Gastroesophageal sphincter (tissue), 4 donors: Measurements from ENCODE around the gene ZBTB7A. TPM values are rescaled to one million over a fixed set of nuclear protein-coding genes. Genes with fewer than 3 reads are reported as not detected.

ENCODE experiments used
- ATAC-seq: fragments of 150-250 bp; one replicate; pipeline ENCODE4 v1.9.1; 2016; ENCODE audit warnings: mild to moderate bottlenecking, moderate library complexity
- H3K27ac ChIP-seq, 4 donors: fragments of 200-600 bp; sonication (generic) in 3 of 4; 1 replicate in 3 of 4; 2 replicates in 1 of 4; pipeline ENCODE4 v1.5.1; 2016 to 2019
- H3K27me3 ChIP-seq: fragments of 200-600 bp; sonication (generic); one replicate; pipeline ENCODE4 v1.5.1; 2019
- H3K36me3 ChIP-seq, 2 donors: fragments of 200-600 bp; sonication (generic); one replicate each; pipeline ENCODE4 v1.5.1; 2019; ENCODE audit warnings: control low read depth in 1 of 2
- H3K4me1 ChIP-seq, 3 donors: fragments of 200-600 bp; sonication (generic); 1 replicate in 2 of 3; 2 replicates in 1 of 3; pipeline ENCODE4 v1.5.1; 2016 to 2019; ENCODE audit warnings: control low read depth in 2 of 3
- H3K4me3 ChIP-seq, 2 donors: fragments of 200-600 bp; sonication (generic); one replicate each; pipeline ENCODE4 v1.5.1; 2019; ENCODE audit warnings: mild to moderate bottlenecking in 1 of 2, moderate library complexity in 1 of 2
- H3K9me3 ChIP-seq, 3 donors: fragments of 200-600 bp; sonication (generic); one replicate each; pipeline ENCODE4 v1.5.1; 2017 to 2019; ENCODE audit warnings: control low read depth in 2 of 3
- EP300 ChIP-seq: sonication (generic); formaldehyde crosslinking; IDR thresholded peaks from one replicate; pipeline ENCODE4 v1.6.1; 2017; ENCODE audit warnings: antibody characterized with exemption, mild to moderate bottlenecking
- POLR2A ChIP-seq, 2 donors: fragments of 450-650 bp; IDR thresholded peaks; one replicate each; pipeline ENCODE4 v1.6.1; 2017; ENCODE audit warnings: antibody characterized with exemption in 2 of 2, mild to moderate bottlenecking in 2 of 2, moderate library complexity in 1 of 2
- POLR2AphosphoS5 ChIP-seq: sonication (generic); formaldehyde crosslinking; IDR thresholded peaks from one replicate; pipeline ENCODE4 v1.6.1; 2017; ENCODE audit warnings: antibody characterized with exemption
- WGBS, 2 donors: methylation state at CpG; one replicate each; pipeline ENCODE4 v1.1.5; 2018; ENCODE audit warnings: low coverage in 1 of 2; 5-methylcytosine and 5-hydroxymethylcytosine counted together
- total RNA-seq, 4 donors: library from RNA; depleted of rRNA; stranded (reverse); fragments of >200 nt; gene quantifications; one replicate each; pipeline ENCODE4 v1.1.0, GENCODE V29; 2016
- TF ChIP-seq, protein P1 (sequence below), 4 experiments: fragments of 200-600 bp in 2 of 4; fragments of 450-650 bp in 2 of 4; sonication (generic) in 1 of 4; IDR thresholded peaks; one replicate each; pipeline ENCODE4 v1.5.1; 2017 to 2019; ENCODE audit warnings: antibody characterized with exemption in 4 of 4, mild to moderate bottlenecking in 2 of 4, moderate library complexity in 2 of 4

The ZBTB7A gene
- total RNA-seq, 4 donors from 2014 or later = 65.6 to 122 (median 82.4) TPM

- peaks cover 5 to 94% (median 59%) of the 10 kb centered on the region in 3 donors for H3K4me1 ChIP-seq
- H3K27me3 ChIP-seq = no peaks in the 10 kb centered on the region
- no peaks in the 10 kb centered on the region for H3K9me3 ChIP-seq
- peak overlapping the region; percentile 3 to 72 for H3K4me3 ChIP-seq
- TF ChIP-seq, protein P1, sequence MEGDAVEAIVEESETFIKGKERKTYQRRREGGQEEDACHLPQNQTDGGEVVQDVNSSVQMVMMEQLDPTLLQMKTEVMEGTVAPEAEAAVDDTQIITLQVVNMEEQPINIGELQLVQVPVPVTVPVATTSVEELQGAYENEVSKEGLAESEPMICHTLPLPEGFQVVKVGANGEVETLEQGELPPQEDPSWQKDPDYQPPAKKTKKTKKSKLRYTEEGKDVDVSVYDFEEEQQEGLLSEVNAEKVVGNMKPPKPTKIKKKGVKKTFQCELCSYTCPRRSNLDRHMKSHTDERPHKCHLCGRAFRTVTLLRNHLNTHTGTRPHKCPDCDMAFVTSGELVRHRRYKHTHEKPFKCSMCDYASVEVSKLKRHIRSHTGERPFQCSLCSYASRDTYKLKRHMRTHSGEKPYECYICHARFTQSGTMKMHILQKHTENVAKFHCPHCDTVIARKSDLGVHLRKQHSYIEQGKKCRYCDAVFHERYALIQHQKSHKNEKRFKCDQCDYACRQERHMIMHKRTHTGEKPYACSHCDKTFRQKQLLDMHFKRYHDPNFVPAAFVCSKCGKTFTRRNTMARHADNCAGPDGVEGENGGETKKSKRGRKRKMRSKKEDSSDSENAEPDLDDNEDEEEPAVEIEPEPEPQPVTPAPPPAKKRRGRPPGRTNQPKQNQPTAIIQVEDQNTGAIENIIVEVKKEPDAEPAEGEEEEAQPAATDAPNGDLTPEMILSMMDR (IDR thresholded peaks at IDR 0.05) = no peak
- TF ChIP-seq POLR2AphosphoS5 (no peak), POLR2A (IDR thresholded peaks at IDR 0.05) (no peak), EP300 (no peak)
- peak; percentile 29 for ATAC-seq
- H3K36me3 ChIP-seq = peaks cover 0 to 22% of the 10 kb centered on the region in 2 donors
- 40% methylated on average over 2 of the region's 42 CpGs; no CpG with 5 or more reads in 1 of the 2 donors for WGBS, 2 donors
- peak overlapping the region; percentile 71 to 99 (median 98) for H3K27ac ChIP-seq
These were observed 6.6 kb downstream of the ZBTB7A start for GRCh38 chr19:4059891-4060620.

DNA sequence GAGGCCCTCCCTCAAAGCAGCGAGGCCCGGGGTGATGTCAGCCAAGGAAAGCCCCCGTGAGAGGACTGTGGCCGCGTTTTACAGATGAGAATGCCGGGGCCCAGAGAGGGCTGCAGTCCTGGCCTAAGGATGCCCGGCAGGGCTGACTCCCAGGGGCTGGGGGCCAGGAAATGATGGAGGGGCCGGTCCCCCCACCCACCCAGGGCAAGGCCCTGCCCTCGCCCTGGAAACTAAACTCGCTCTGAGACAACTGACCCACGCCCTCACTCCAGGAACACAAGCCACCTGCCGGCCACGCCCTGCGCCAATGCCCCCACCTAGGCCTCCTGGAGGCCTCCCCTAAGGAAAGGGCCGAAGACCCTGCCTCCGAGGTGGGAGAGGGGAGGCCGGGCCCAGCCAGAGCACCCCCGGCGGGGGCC is 7.2 kb downstream of the ZBTB7A start:
- peaks cover 0 to 28% of the 10 kb centered on the region in 2 donors for H3K36me3 ChIP-seq
- peak overlapping the region; percentile 3 to 72 for H3K4me3 ChIP-seq
- WGBS, 2 donors = no CpG with 5 or more reads among the region's 19 CpGs
- peak overlapping the region; percentile 71 to 99 (median 98) for H3K27ac ChIP-seq
- peaks cover 5 to 91% (median 59%) of the 10 kb centered on the region in 3 donors for H3K4me1 ChIP-seq
- no peaks in the 10 kb centered on the region for H3K9me3 ChIP-seq
- no peak for ATAC-seq
- no peaks in the 10 kb centered on the region for H3K27me3 ChIP-seq
- TF ChIP-seq POLR2A (IDR thresholded peaks at IDR 0.05) (no peak), EP300 (no peak), POLR2AphosphoS5 (no peak)
- TF ChIP-seq, protein P1 (IDR thresholded peaks at IDR 0.05) = no peak

DNA sequence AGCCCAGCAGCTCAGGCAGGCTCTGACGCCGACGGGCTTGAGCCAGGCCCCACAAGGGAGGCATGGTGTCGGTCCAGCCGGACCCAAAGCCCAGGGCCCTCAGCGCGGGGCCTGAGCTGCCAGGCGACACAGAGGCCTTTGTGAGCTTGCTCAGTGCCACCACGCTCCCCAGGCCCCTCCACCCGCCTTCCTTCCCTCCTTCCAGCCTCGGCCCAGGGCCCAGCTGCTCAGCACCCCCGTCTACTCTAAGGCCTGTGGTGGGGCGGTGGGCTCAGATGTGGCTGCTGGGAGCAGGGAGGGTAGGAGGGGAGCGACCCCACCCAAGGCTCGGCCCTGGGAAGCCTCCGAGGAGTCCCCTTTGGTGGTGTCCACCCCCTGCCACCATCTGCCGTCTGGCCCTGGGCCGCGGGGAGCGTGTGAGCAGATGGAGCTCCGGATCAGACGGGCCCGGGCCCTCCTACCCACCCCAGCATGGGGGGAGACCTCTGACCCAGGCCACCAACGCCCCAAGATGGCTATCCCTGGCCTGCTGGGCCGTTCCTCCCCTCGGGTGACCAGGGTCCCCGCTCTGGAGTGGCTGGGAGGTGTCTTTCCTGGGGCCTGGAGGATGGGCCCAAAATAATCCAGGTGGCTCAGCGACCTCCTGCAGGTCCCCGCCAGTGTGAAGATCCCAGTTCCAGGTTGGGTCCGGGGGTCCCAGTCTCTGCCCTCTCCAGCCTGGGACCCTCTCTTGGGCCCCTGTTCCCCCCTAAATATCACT is 7.8 kb downstream of the ZBTB7A start:
- TF ChIP-seq POLR2AphosphoS5 = no peak
- TF ChIP-seq POLR2A (IDR thresholded peaks at IDR 0.05) = no peak
- TF ChIP-seq EP300 = no peak
- Histone ChIP-seq H3K4me1 (peaks cover 5 to 91% (median 62%) of the 10 kb centered on the region in 3 donors), H3K4me3 (peak overlapping the region; percentile 3 to 72), H3K9me3 (no peaks in the 10 kb centered on the region), H3K36me3 (peaks cover 0 to 34% of the 10 kb centered on the region in 2 donors), H3K27ac (peak overlapping the region; percentile 71 to 99 (median 98)), H3K27me3 (no peaks in the 10 kb centered on the region)
- WGBS, 2 donors = 80% methylated on average over 1 of the region's 30 CpGs; no CpG with 5 or more reads in 1 of the 2 donors
- ATAC-seq = no peak

DNA sequence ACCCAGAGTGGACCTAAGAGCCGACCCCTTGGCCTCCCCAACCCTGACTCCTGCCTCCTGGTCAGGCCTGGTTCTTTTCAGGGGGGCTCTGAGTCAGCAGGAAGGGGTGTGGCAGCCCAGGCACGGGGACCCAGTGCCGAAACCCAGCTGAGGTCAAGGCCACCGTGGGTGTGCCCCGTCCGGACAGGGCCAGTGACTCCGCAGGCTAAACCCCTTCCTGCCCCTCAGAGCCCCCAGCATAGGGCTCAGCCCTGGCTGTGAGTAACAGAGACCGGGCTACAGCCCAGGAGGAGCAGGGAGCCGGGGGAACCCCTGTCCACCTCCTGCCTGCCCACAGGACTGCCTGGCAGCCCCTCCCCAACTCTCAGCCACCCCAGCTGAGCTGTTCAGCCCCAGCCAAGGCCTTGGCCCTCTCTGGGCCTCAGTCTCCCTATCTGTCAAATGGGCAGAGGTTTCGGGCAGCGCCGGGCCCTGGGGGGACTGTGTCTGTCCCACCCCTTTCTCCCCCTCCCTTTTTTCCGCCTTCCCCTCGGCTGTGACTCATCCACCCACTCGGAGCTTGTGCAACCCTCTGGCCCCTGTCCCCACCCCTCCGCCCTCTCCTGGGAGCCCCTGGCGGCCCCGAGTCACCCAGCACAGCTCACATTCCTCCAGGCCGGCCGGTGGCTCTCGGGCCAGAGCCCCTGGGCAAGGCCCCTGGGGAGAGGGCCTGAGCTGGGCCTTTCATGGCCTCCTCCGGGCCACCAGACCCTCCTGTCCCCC is 8.6 kb downstream of the ZBTB7A start:
- no peaks in the 10 kb centered on the region for H3K9me3 ChIP-seq
- peaks cover 5 to 91% (median 62%) of the 10 kb centered on the region in 3 donors for H3K4me1 ChIP-seq
- peak overlapping the region; percentile 71 to 99 (median 98) for H3K27ac ChIP-seq
- TF ChIP-seq, protein P1 (IDR thresholded peaks at IDR 0.05) = peak in 2 of 4 experiments; percentile 32 to 52
- peak; percentile 86 for TF ChIP-seq POLR2AphosphoS5
- peak in 1 of 2 donors; percentile 40 for TF ChIP-seq POLR2A (IDR thresholded peaks at IDR 0.05)
- no peak for TF ChIP-seq EP300
- ATAC-seq = peak; percentile 83
- WGBS, 2 donors = 13 to 40% methylated on average over 1 to 5 of the region's 22 CpGs
- H3K4me3 ChIP-seq = peak overlapping the region; percentile 3 to 72
- H3K36me3 ChIP-seq = peaks cover 0 to 36% of the 10 kb centered on the region in 2 donors
- H3K27me3 ChIP-seq = no peaks in the 10 kb centered on the region

DNA sequence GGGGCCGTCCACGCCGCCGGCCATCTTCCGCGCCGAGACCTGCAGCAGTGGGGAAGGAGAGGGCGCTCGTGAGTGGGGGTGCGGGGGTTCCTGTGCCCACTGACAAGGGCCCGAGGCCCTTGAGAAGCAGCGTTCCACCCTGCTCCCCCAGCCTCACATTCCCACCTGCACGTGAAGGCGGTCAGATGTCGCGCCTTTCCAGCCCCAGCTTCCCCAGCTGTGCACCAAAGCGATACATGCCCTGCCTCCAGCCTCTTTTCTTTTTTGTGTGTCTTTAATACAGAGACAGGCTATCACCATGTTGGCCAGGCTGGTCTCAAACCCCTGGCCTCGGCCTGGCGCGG is 11.5 kb downstream of the ZBTB7A start:
- H3K9me3 ChIP-seq = no peaks in the 10 kb centered on the region
- TF ChIP-seq, protein P1 (IDR thresholded peaks at IDR 0.05) = no peak
- no peak for TF ChIP-seq POLR2A (IDR thresholded peaks at IDR 0.05)
- no peak for TF ChIP-seq POLR2AphosphoS5
- no peak for TF ChIP-seq EP300
- H3K4me1 ChIP-seq = peaks cover 5 to 87% (median 47%) of the 10 kb centered on the region in 3 donors
- no peak overlapping the region for H3K4me3 ChIP-seq
- H3K36me3 ChIP-seq = peaks cover 0 to 56% of the 10 kb centered on the region in 2 donors
- no peak for ATAC-seq
- H3K27me3 ChIP-seq = no peaks in the 10 kb centered on the region
- 96% methylated on average over 5 of the region's 20 CpGs; no CpG with 5 or more reads in 1 of the 2 donors for WGBS, 2 donors
- H3K27ac ChIP-seq = no peak overlapping the region
